Activated B cell treated with CpG ODN at 0.5 μM for 24 hours (primary cell): ENCODE data around the gene MAML3. TPM values are rescaled to one million over a fixed set of nuclear protein-coding genes. Genes with fewer than 3 reads are reported as not detected.

Source experiments
- ATAC-seq: fragments of 200-7000 bp; cut with Tn5 transposase; one replicate; pipeline ENCODE4 v1.10.0; 2021; ENCODE audit warnings: low read depth, mild to moderate bottlenecking, moderate library complexity
- CTCF ChIA-PET: fragments of 350-600 bp; sonication (Branson Sonifier 250); formaldehyde crosslinking; loops from one replicate; lab custom pipeline; 2021; ENCODE audit warnings: antibody characterized with exemption; lab: Charles Lee
- POLR2A ChIA-PET: fragments of 350-600 bp; sonication (Branson Sonifier 250); formaldehyde crosslinking; loops from one replicate; lab custom pipeline; 2021; ENCODE audit warnings: antibody characterized with exemption; lab: Charles Lee
- DNase-seq: peaks from one replicate; pipeline ENCODE4 v3.0.0; 2022
- H3K27ac Mint-ChIP-seq: one replicate; pipeline ENCODE4 v1.8.0; 2020; ENCODE audit warnings: mixed read lengths
- H3K27me3 Mint-ChIP-seq: one replicate; pipeline ENCODE4 v1.8.0; 2021; ENCODE audit warnings: mixed read lengths
- H3K36me3 Mint-ChIP-seq: one replicate; pipeline ENCODE4 v1.8.0; 2021; ENCODE audit warnings: low read depth, mixed read lengths
- H3K4me1 Mint-ChIP-seq: one replicate; pipeline ENCODE4 v1.8.0; 2021; ENCODE audit warnings: mixed read lengths
- H3K4me3 Mint-ChIP-seq: one replicate; pipeline ENCODE4 v1.8.0; 2020; ENCODE audit warnings: mild to moderate bottlenecking, mixed read lengths
- H3K9me3 Mint-ChIP-seq: one replicate; pipeline ENCODE4 v1.8.0; 2020; ENCODE audit warnings: mixed read lengths
- intact Hi-C: fragments of 100-400 bp; cut with micrococcal nuclease; formaldehyde crosslinking; loops from one replicate; pipeline ENCODE4 v1.15.1; 2024
- total RNA-seq: library from RNA; stranded (reverse); gene quantifications from 2 replicates; pipeline ENCODE4 v1.2.3, GENCODE V29; 2022
- TF ChIP-seq, protein P1 (sequence below): fragments of 200-600 bp; IDR thresholded peaks from one replicate; pipeline ENCODE4 v1.8.0; 2022; ENCODE audit warnings: antibody characterized with exemption, mild to moderate bottlenecking

The MAML3 gene
- total RNA-seq, 1 donor from 2014 or later, result 2.6 TPM

DNA sequence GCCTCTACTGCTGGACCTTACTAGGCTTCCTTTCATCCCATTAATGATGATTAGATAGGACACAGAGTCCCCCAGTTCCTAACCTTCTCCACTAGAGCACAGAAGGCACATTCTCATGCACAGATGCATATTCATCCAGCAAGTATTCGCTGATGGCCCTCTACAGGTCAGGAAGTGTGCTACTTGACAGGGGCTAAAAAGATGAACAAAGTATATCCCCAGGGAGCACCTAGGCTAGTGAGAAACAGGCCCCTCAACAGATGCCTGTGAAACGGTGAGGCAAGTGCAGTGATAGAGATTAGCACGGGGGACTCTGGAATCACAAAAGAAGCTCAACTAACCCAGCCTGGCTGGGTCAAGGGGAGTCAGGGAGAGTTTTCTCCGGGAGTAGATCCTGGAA is 392.5 kb downstream of the MAML3 start:
- intact Hi-C loops, result no loop called here
- Mint-ChIP-seq H3K4me1 (peaks cover 29% of the 10 kb centered on the region), H3K27ac (no peak overlapping the region), H3K36me3 (no peaks in the 10 kb centered on the region), H3K9me3 (no peaks in the 10 kb centered on the region), H3K27me3 (peaks cover 1% of the 10 kb centered on the region), H3K4me3 (no peak overlapping the region)
- TF ChIP-seq, protein P1, sequence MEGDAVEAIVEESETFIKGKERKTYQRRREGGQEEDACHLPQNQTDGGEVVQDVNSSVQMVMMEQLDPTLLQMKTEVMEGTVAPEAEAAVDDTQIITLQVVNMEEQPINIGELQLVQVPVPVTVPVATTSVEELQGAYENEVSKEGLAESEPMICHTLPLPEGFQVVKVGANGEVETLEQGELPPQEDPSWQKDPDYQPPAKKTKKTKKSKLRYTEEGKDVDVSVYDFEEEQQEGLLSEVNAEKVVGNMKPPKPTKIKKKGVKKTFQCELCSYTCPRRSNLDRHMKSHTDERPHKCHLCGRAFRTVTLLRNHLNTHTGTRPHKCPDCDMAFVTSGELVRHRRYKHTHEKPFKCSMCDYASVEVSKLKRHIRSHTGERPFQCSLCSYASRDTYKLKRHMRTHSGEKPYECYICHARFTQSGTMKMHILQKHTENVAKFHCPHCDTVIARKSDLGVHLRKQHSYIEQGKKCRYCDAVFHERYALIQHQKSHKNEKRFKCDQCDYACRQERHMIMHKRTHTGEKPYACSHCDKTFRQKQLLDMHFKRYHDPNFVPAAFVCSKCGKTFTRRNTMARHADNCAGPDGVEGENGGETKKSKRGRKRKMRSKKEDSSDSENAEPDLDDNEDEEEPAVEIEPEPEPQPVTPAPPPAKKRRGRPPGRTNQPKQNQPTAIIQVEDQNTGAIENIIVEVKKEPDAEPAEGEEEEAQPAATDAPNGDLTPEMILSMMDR, result no peak
- ChIA-PET CTCF (interaction anchor here (0.7 to 0.8 kb wide), 2 partner anchors 492 to 599 kb away, joined by 3 read pairs; no protein-coding TSS in a partner anchor), POLR2A (no interaction called here)
- ATAC-seq, result peak; percentile 82
- DNase-seq, result no peak

GRCh38 chr4:139760567-139760966 is 393.4 kb downstream of the MAML3 start:
- Mint-ChIP-seq H3K27ac (no peak overlapping the region), H3K4me1 (peaks cover 29% of the 10 kb centered on the region), H3K27me3 (no peaks in the 10 kb centered on the region), H3K36me3 (no peaks in the 10 kb centered on the region), H3K9me3 (no peaks in the 10 kb centered on the region), H3K4me3 (no peak overlapping the region)
- ChIA-PET POLR2A (no interaction called here), CTCF (interaction anchor here (0.5 kb wide), 1 partner anchor 12 kb away, joined by 3 read pairs; no protein-coding TSS in a partner anchor)
- TF ChIP-seq, protein P1, result no peak
- ATAC-seq, result no peak
- DNase-seq, result no peak
- intact Hi-C loops, result no loop called here

DNA sequence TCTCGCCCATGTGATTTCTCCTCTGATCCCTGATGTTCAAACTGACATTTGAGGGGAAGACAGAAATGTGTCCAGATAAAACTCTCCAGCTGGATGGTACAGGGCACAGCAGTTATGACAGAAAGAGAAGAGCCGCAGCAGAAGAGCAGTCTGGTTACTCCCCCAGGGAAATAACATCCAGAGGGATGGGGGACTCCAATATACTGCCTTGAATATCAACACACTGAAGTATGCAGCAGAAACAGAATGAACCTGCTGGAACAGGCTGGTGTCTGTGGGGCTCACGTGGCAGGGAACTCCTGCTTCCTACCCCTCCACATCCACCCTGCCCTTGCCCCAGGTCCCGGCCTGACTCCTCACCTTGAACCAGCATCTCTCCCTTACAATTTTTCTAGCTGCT is 394.9 kb downstream of the MAML3 start:
- TF ChIP-seq, protein P1, result no peak
- H3K27me3 Mint-ChIP-seq, result no peaks in the 10 kb centered on the region

GRCh38 chr4:139756391-139757180 is 397.4 kb downstream of the MAML3 start:
- ChIA-PET CTCF (no interaction called here), POLR2A (no interaction called here)
- no peaks in the 10 kb centered on the region for H3K36me3 Mint-ChIP-seq
- H3K4me1 Mint-ChIP-seq, result peaks cover 3% of the 10 kb centered on the region
- TF ChIP-seq, protein P1, result no peak
- H3K9me3 Mint-ChIP-seq, result no peaks in the 10 kb centered on the region
- H3K27me3 Mint-ChIP-seq, result no peaks in the 10 kb centered on the region
- intact Hi-C loops, result no loop called here
- H3K27ac Mint-ChIP-seq, result no peak overlapping the region
- no peak for DNase-seq
- H3K4me3 Mint-ChIP-seq, result no peak overlapping the region
- ATAC-seq, result no peak

More for the DNA sequence above, 394.9 kb downstream of the MAML3 start:
- ChIA-PET CTCF (no interaction called here), POLR2A (no interaction called here)
- H3K9me3 Mint-ChIP-seq, result no peaks in the 10 kb centered on the region
- no peak overlapping the region for H3K4me3 Mint-ChIP-seq
- H3K4me1 Mint-ChIP-seq, result peaks cover 24% of the 10 kb centered on the region
- ATAC-seq (no peak), DNase-seq (no peak)
- intact Hi-C loops, result no loop called here
- H3K27ac Mint-ChIP-seq, result no peak overlapping the region
- H3K36me3 Mint-ChIP-seq, result no peaks in the 10 kb centered on the region

DNA sequence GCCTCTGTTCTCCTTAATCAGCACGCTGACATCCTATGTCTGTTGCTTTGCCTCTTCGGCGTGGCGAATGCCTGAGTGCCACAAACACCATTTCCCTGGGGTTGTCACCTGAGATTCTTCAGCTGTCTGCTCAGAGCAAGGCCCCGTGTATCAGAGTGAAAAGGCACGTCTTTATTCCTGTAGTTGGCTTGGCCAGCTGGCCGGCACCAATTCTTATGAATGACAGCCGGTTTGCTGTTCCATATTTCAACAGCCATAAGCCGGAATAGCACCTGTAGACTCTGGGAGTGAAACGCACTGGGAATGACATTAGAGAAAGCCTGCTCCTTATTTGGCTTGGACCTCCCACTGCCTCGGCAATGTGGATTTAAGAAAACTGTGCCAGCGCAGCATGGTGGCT is 399.0 kb downstream of the MAML3 start:
- intact Hi-C loops, result no loop called here
- TF ChIP-seq, protein P1, result no peak
- CTCF ChIA-PET, result no interaction called here

More for the DNA sequence above, 399.0 kb downstream of the MAML3 start:
- ATAC-seq (no peak), DNase-seq (no peak)
- Mint-ChIP-seq H3K36me3 (no peaks in the 10 kb centered on the region), H3K27ac (no peak overlapping the region), H3K4me1 (no peaks in the 10 kb centered on the region), H3K4me3 (no peak overlapping the region), H3K27me3 (no peaks in the 10 kb centered on the region), H3K9me3 (no peaks in the 10 kb centered on the region)
- POLR2A ChIA-PET, result no interaction called here
